ENCODE data around the gene PPFIA2.
"Not testable (repeated sequence)": the region's sequence is repeated elsewhere in the genome, so short reads cannot be mapped to it uniquely, and the experiment has no call there.

PPFIA2 gene

GRCh38 chr12:81597928-81598604, 161.1 kb downstream of the PPFIA2 start:
- in situ Hi-C loops (cut with MboI; ENCODE audit: low pct_unique_long_range_greater_than_20kb, low sequenced_read_pairs, unreplicated experiment): no loop called here
- DNase-seq (ENCODE audit: low spot score): no peak

GRCh38 chr12:81596558-81596957, 162.6 kb downstream of the PPFIA2 start:
- in situ Hi-C loops (cut with MboI; ENCODE audit: low pct_unique_long_range_greater_than_20kb, low sequenced_read_pairs, unreplicated experiment): no loop called here
- no peak for DNase-seq (ENCODE audit: low spot score)

More at GRCh38 chr12:81597928-81598604, 161.1 kb downstream of the PPFIA2 start:
- no peak for TF ChIP-seq CTCF (IDR thresholded peaks at IDR 0.05; ENCODE audit: extremely low read depth, insufficient read depth, missing control alignments)

DNA sequence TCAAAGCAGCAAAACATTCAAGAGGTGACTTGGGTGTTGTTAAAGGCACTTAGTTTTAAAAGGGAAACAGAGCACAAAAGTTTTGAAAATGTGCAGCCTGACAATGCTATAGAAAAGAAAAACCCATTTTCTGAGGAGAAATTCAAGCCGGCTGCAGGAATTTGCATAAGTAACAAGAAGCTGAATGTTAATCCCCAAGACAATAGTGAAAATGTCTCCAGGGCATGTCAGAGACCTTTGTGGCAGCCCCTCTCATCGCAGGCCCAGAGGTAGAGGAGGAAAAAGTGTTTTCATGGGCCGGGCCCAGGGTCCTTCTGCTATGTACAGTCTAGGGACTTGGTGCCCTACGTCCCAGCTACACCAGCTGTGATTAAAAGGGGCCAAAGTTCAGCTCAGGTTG, 167.9 kb downstream of the PPFIA2 start:
- no peak for TF ChIP-seq CTCF (IDR thresholded peaks at IDR 0.05; ENCODE audit: extremely low read depth, insufficient read depth, missing control alignments)
- no peak for DNase-seq (ENCODE audit: low spot score)
- in situ Hi-C loops (cut with MboI; ENCODE audit: low pct_unique_long_range_greater_than_20kb, low sequenced_read_pairs, unreplicated experiment): no loop called here

More at GRCh38 chr12:81596558-81596957, 162.6 kb downstream of the PPFIA2 start:
- TF ChIP-seq CTCF (IDR thresholded peaks at IDR 0.05; ENCODE audit: extremely low read depth, insufficient read depth, missing control alignments): no peak

DNA sequence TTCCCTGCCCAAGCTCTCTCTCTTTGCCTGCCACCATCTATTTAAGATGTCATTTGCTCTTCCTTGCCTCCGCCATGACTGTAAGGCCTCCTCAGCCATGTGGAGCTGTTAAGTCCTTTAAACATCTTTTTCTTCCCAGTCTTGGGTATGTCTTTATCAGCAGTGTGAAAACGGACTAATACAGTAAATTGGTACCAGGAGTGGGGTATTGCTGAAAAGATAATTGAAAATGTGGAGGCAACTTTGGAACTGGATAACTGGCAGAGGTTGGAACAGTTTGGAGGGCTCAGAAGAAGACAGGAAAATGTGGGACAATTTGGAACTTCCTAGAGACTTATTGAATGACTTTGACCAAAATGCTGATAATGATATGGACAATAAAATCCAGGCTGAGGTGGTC, 168.4 kb downstream of the PPFIA2 start:
- in situ Hi-C loops (cut with MboI; ENCODE audit: low pct_unique_long_range_greater_than_20kb, low sequenced_read_pairs, unreplicated experiment); DNase-seq (ENCODE audit: low spot score): not testable (repeated sequence)

DNA sequence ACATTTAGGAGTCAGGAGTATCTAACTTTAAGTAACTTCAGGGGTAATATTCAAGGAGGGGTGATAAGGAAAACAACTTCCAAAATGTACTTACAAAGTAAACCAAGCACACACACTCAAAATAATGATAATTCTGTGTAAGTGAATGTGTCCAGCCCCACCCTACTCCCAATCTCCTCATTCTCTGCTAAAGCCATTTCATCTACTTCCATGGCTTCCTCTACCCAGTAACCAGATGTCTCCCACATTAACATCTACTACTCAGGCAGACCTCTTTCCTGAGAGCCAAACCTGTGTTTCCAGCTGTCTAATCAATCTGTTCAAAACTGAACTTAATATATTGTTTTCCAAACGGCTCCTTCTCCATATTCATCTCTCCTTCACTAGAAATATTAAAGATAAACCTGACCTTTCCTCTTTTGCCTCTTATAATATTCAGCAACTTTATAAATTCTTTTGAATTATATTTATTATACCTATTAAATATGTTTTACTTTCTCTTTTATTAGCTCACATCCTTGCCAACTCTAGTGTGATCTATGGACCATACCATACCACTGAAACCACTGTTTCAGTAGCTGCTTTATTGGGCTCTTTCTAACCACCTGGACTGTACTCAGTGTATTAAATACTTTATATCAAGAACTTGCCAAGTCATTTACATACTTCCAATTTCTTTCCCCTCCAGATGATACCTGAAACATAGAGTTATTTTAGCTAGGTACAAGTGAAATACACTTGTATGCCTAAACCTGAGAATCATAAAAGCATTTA, 170.7 kb downstream of the PPFIA2 start:
- no peak for TF ChIP-seq CTCF (IDR thresholded peaks at IDR 0.05; ENCODE audit: extremely low read depth, insufficient read depth, missing control alignments)
- in situ Hi-C loops (cut with MboI; ENCODE audit: low pct_unique_long_range_greater_than_20kb, low sequenced_read_pairs, unreplicated experiment): no loop called here
- no peak for DNase-seq (ENCODE audit: low spot score)

DNA sequence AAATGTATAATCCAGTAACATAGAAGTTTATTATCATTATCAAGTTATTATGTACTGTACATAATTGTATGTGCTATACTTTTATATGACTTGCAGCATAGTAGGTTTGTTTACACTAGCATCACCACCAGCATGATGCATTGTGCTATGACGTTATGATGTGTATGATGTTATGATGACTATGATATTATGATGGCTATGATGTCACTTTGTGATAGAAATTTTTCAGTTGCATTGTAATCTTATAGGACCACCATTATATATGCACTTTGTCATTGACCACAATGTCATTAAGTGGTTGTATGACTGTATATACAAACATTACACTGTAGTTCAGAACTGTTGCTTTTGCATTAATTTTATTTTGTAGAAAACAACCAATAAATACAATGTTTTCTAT, 173.4 kb downstream of the PPFIA2 start:
- no peak for DNase-seq (ENCODE audit: low spot score)
- in situ Hi-C loops (cut with MboI; ENCODE audit: low pct_unique_long_range_greater_than_20kb, low sequenced_read_pairs, unreplicated experiment): no loop called here
- no peak for TF ChIP-seq CTCF (IDR thresholded peaks at IDR 0.05; ENCODE audit: extremely low read depth, insufficient read depth, missing control alignments)

DNA sequence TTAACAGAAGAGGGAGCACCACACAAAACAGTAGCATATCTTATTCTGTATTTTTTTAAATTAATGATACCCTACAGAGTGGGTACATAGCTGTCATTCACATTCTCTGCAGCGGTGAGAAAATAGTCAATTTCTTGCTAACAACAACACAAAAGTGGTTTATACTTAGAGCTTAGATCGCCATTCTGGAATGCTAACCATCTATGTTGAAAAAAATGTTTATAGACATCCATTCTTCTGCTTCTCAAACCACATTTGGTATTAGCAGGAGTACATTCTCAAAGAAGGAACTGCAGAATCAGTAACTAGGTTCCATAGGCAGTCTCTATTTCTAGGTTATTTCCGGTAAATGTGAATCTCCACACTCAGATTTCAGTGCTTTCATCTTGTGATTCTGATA, 185.9 kb downstream of the PPFIA2 start:
- DNase-seq (ENCODE audit: low spot score): no peak
- in situ Hi-C loops (cut with MboI; ENCODE audit: low pct_unique_long_range_greater_than_20kb, low sequenced_read_pairs, unreplicated experiment): no loop called here
- TF ChIP-seq CTCF (IDR thresholded peaks at IDR 0.05; ENCODE audit: extremely low read depth, insufficient read depth, missing control alignments): no peak
